Colonic mucosa (tissue), 4 donors: Measurements from ENCODE around the gene SFSWAP. TPM values are rescaled to one million over a fixed set of nuclear protein-coding genes. Genes with fewer than 3 reads are reported as not detected.

Experiments used
- DNase-seq: peaks from one replicate; pipeline ENCODE4 v3.0.0-alpha.2; 2020
- H3K27ac ChIP-seq: fragments of 200-600 bp; one replicate; pipeline ENCODE4 v1.8.0; 2021
- H3K27me3 ChIP-seq: fragments of 200-600 bp; one replicate; pipeline ENCODE4 v1.8.0; 2021
- H3K36me3 ChIP-seq: fragments of 200-600 bp; one replicate; pipeline ENCODE4 v1.8.0; 2021
- H3K4me1 ChIP-seq: fragments of 200-600 bp; one replicate; pipeline ENCODE4 v1.8.0; 2021; ENCODE audit warnings: mild to moderate bottlenecking
- H3K4me3 ChIP-seq: fragments of 200-600 bp; one replicate; pipeline ENCODE4 v1.8.0; 2021
- H3K9ac ChIP-seq, 2 donors: one replicate each; pipeline ENCODE4 v1.7.0; 2013; ENCODE audit warnings: control low read depth in 2 of 2, low read depth in 2 of 2, low read length in 2 of 2
- H3K9me3 ChIP-seq: fragments of 200-600 bp; one replicate; pipeline ENCODE4 v1.8.0; 2021
- CTCF ChIP-seq: fragments of 200-600 bp; IDR thresholded peaks from one replicate; pipeline ENCODE4 v1.8.0; 2022; ENCODE audit warnings: antibody characterized with exemption, mild to moderate bottlenecking
- intact Hi-C: fragments of 100-400 bp; cut with DNase I; formaldehyde crosslinking; loops from one replicate; pipeline ENCODE4 v1.14.1; 2022
- total RNA-seq, 2 donors: library from RNA; stranded (reverse); fragmentation: NEBNext Ultra II Directional in 1 of 2; extraction: Animal tissue kit (Norgen Biotek cat#: 25700) in 1 of 2; gene quantifications; one replicate each; pipeline ENCODE4 v1.2.1, GENCODE V29; 2021
- donor health status: healthy.
- donor health status: DM: no; HTN: no; CAD: no.
- donor health status: DM: no; HTN: no; CAD: no.

Gene SFSWAP
- total RNA-seq, 2 donors from 2014 or later: 28.2 to 35.6 TPM

GRCh38 chr12:131789638-131790037 lies 78.7 kb downstream of the SFSWAP start:
- Histone ChIP-seq H3K9ac (no peak overlapping the region), H3K27ac (no peak overlapping the region), H3K4me3 (no peak overlapping the region), H3K9me3 (no peaks in the 10 kb centered on the region), H3K27me3 (no peaks in the 10 kb centered on the region), H3K36me3 (peaks cover 21% of the 10 kb centered on the region), H3K4me1 (no peaks in the 10 kb centered on the region)
- DNase-seq: no peak
- TF ChIP-seq CTCF: no peak
- intact Hi-C loops: no loop called here

GRCh38 chr12:131793243-131794022 lies 82.5 kb downstream of the SFSWAP start:
- intact Hi-C loops: no loop called here
- Histone ChIP-seq H3K27ac (no peak overlapping the region), H3K36me3 (peaks cover 6% of the 10 kb centered on the region), H3K9me3 (no peaks in the 10 kb centered on the region), H3K9ac (no peak overlapping the region), H3K4me1 (no peaks in the 10 kb centered on the region), H3K4me3 (no peak overlapping the region), H3K27me3 (no peaks in the 10 kb centered on the region)
- no peak for TF ChIP-seq CTCF
- no peak for DNase-seq

GRCh38 chr12:131794061-131794460 lies 83.2 kb downstream of the SFSWAP start:
- DNase-seq: no peak
- no peak overlapping the region for H3K27ac ChIP-seq
- no peaks in the 10 kb centered on the region for H3K4me1 ChIP-seq
- H3K9ac ChIP-seq: no peak overlapping the region
- intact Hi-C loops: no loop called here
- no peaks in the 10 kb centered on the region for H3K9me3 ChIP-seq
- H3K4me3 ChIP-seq: no peak overlapping the region
- no peak for TF ChIP-seq CTCF
- H3K36me3 ChIP-seq: peaks cover 5% of the 10 kb centered on the region
- H3K27me3 ChIP-seq: no peaks in the 10 kb centered on the region

- Histone ChIP-seq H3K27ac (no peak overlapping the region), H3K4me3 (no peak overlapping the region), H3K36me3 (peaks cover 5% of the 10 kb centered on the region), H3K9me3 (no peaks in the 10 kb centered on the region), H3K27me3 (no peaks in the 10 kb centered on the region), H3K4me1 (no peaks in the 10 kb centered on the region), H3K9ac (no peak overlapping the region)
- DNase-seq: no peak
- intact Hi-C loops: no loop called here
- TF ChIP-seq CTCF: no peak
Observed at GRCh38 chr12:131794573-131794972, 83.7 kb downstream of the SFSWAP start.

GRCh38 chr12:131795064-131795463 lies 84.2 kb downstream of the SFSWAP start:
- Histone ChIP-seq H3K9ac (no peak overlapping the region), H3K9me3 (no peaks in the 10 kb centered on the region), H3K4me1 (no peaks in the 10 kb centered on the region), H3K4me3 (no peak overlapping the region), H3K36me3 (peaks cover 5% of the 10 kb centered on the region), H3K27me3 (no peaks in the 10 kb centered on the region), H3K27ac (no peak overlapping the region)
- intact Hi-C loops: no loop called here
- no peak for DNase-seq
- no peak for TF ChIP-seq CTCF
